CD14-positive monocyte (primary cell): Measurements from ENCODE around the gene HMX1. TPM values are rescaled to one million over a fixed set of nuclear protein-coding genes. Genes with fewer than 3 reads are reported as not detected.

Experiments
- DNase-seq, 3 donors: peaks; one replicate each; pipeline ENCODE4 v3.0.0-alpha.2; 2011 to 2022
- H2AFZ ChIP-seq: 2 replicates; pipeline ENCODE4 v1.6.0; 2012; ENCODE audit warnings: mild to moderate bottlenecking, low read depth, low read length, inconsistent platforms; ENCODE audit not compliant: insufficient read depth, poor library complexity, severe bottlenecking
- H3K27ac ChIP-seq, 2 donors: 1 replicate in 1 of 2; 2 replicates in 1 of 2; pipeline ENCODE4 v1.5.1; 2012 to 2013; ENCODE audit warnings: low read length in 2 of 2, control low read depth in 1 of 2, inconsistent platforms in 1 of 2, low read depth in 1 of 2, mild to moderate bottlenecking in 1 of 2
- H3K27me3 ChIP-seq, 2 donors: one replicate each; pipeline versions ENCODE4 v1.6.0 to v1.6.1; 2011 to 2013; ENCODE audit warnings: low read length in 2 of 2; ENCODE audit not compliant: control insufficient read depth in 2 of 2, insufficient read depth in 2 of 2
- H3K36me3 ChIP-seq, 2 donors: replicated peaks in 1 of 2; 1 replicate in 1 of 2; 2 replicates in 1 of 2; pipeline versions ENCODE4 v1.5.1 to v1.6.1; 2012 to 2013; ENCODE audit warnings: low read length in 2 of 2, control low read depth in 1 of 2, inconsistent platforms in 1 of 2, mild to moderate bottlenecking in 1 of 2; ENCODE audit not compliant: insufficient read depth in 2 of 2, control insufficient read depth in 1 of 2
- H3K4me1 ChIP-seq, 2 donors: 1 replicate in 1 of 2; 2 replicates in 1 of 2; pipeline versions ENCODE4 v1.5.1 to v1.6.1; 2012 to 2013; ENCODE audit warnings: low read length in 2 of 2, control low read depth in 1 of 2, inconsistent platforms in 1 of 2, mild to moderate bottlenecking in 1 of 2, moderate library complexity in 1 of 2; ENCODE audit not compliant: insufficient read depth in 2 of 2, control insufficient read depth in 1 of 2
- H3K4me2 ChIP-seq: replicated peaks from 2 replicates; pipeline ENCODE3; 2012; ENCODE audit warnings: low read length, moderate library complexity, mild to moderate bottlenecking; ENCODE audit not compliant: poor library complexity, severe bottlenecking; ENCODE audit errors: extremely low read depth
- H3K4me3 ChIP-seq, 3 experiments: fragments of 200-600 bp in 1 of 3; sonication (generic) in 1 of 3; replicated peaks in 1 of 3; 1 replicate in 2 of 3; 2 replicates in 1 of 3; pipeline ENCODE4 v1.5.1; 2011 to 2013; ENCODE audit warnings: low read length in 3 of 3, mild to moderate bottlenecking in 3 of 3, control low read depth in 2 of 3, low read depth in 2 of 3, inconsistent platforms in 1 of 3, moderate library complexity in 1 of 3
- H3K79me2 ChIP-seq: 2 replicates; pipeline ENCODE4 v1.6.0; 2012; ENCODE audit warnings: mild to moderate bottlenecking, control low read depth, inconsistent platforms, low read length, moderate library complexity; ENCODE audit not compliant: insufficient read depth
- H3K9ac ChIP-seq: 2 replicates; pipeline ENCODE4 v1.6.0; 2017; ENCODE audit warnings: low read length, mild to moderate bottlenecking; ENCODE audit not compliant: insufficient read depth, poor library complexity, severe bottlenecking
- H3K9me3 ChIP-seq, 2 donors: replicated peaks in 1 of 2; 1 replicate in 1 of 2; 2 replicates in 1 of 2; pipeline versions ENCODE4 v1.5.1 to v1.6.1; 2012 to 2013; ENCODE audit warnings: low read length in 2 of 2, control low read depth in 1 of 2; ENCODE audit not compliant: control insufficient read depth in 1 of 2, insufficient read depth in 1 of 2
- H4K20me1 ChIP-seq: 2 replicates; pipeline ENCODE4 v1.6.0; 2012; ENCODE audit warnings: mild to moderate bottlenecking, low read length, control low read depth, moderate library complexity; ENCODE audit not compliant: insufficient read depth
- H3K27ac Mint-ChIP-seq, 7 donors: one replicate each; pipeline ENCODE4 v1.8.0; 2020; ENCODE audit warnings: mild to moderate bottlenecking in 7 of 7, mixed read lengths in 7 of 7, moderate library complexity in 6 of 7, inconsistent platforms in 2 of 7
- H3K27me3 Mint-ChIP-seq, 3 donors: one replicate each; pipeline ENCODE4 v1.8.0; 2021 to 2022; ENCODE audit warnings: low read depth in 3 of 3, mild to moderate bottlenecking in 3 of 3, mixed read lengths in 3 of 3, moderate library complexity in 3 of 3, inconsistent platforms in 1 of 3
- H3K36me3 Mint-ChIP-seq, 2 donors: one replicate each; pipeline ENCODE4 v1.8.0; 2020; ENCODE audit warnings: mixed read lengths in 2 of 2, inconsistent platforms in 1 of 2, mild to moderate bottlenecking in 1 of 2
- H3K4me1 Mint-ChIP-seq: one replicate; pipeline ENCODE4 v1.8.0; 2020; ENCODE audit warnings: mild to moderate bottlenecking, mixed read lengths
- H3K4me3 Mint-ChIP-seq, 2 donors: one replicate each; pipeline ENCODE4 v1.8.0; 2020; ENCODE audit warnings: mild to moderate bottlenecking in 2 of 2, mixed read lengths in 2 of 2, moderate library complexity in 1 of 2
- H3K9me3 Mint-ChIP-seq, 7 donors: one replicate each; pipeline ENCODE4 v1.8.0; 2020 to 2022; ENCODE audit warnings: mixed read lengths in 7 of 7, mild to moderate bottlenecking in 6 of 7, moderate library complexity in 6 of 7, inconsistent platforms in 2 of 7
- CTCF ChIP-seq: fragments of 200-600 bp; IDR thresholded peaks from one replicate; pipeline ENCODE4 v1.8.0; 2022; ENCODE audit warnings: antibody characterized with exemption, mild to moderate bottlenecking
- WGBS: methylation state at CpG from one replicate; pipeline ENCODE4 v1.1.5; 2013; ENCODE audit warnings: missing lambda C conversion rate; ENCODE audit not compliant: insufficient coverage; 5-methylcytosine and 5-hydroxymethylcytosine counted together
- intact Hi-C, 2 donors: fragments of 100-400 bp; cut with micrococcal nuclease; formaldehyde crosslinking; loops; one replicate each; pipeline versions ENCODE4 v1.15.0 to v1.15.1; 2023
- polyA plus RNA-seq, 3 donors: library from polyadenylated mRNA; depleted of rRNA in 1 of 3; unstranded in 2 of 3; stranded (reverse) in 1 of 3; fragments of 300-500 nt in 2 of 3; fragments of >200 nt in 1 of 3; fragmentation: Illumina TruSeq in 2 of 3; gene quantifications; 1 replicate in 2 of 3; 2 replicates in 1 of 3; pipeline ENCODE4 v1.2.3, GENCODE V29; 2012 to 2021

Gene HMX1
- polyA plus RNA-seq, 3 donors: not detected

- Histone ChIP-seq H3K27me3 (peaks cover 47 to 92% of the 10 kb centered on the region in 2 donors), H3K27ac (no peak overlapping the region), H3K4me1 (no peaks in the 10 kb centered on the region), H4K20me1 (no peaks in the 10 kb centered on the region), H3K79me2 (no peaks in the 10 kb centered on the region), H3K4me3 (no peak overlapping the region), H3K9me3 (peaks cover 0 to 26% of the 10 kb centered on the region in 2 donors), H2AFZ (no peak overlapping the region), H3K36me3 (no peaks in the 10 kb centered on the region), H3K9ac (no peak overlapping the region), H3K4me2 (no peak overlapping the region)
- peak overlapping the region in 1 of 2 donors; percentile 67 for H3K4me3 Mint-ChIP-seq
- H3K27me3 Mint-ChIP-seq: peaks cover 82 to 97% (median 87%) of the 10 kb centered on the region in 3 donors
- no peak overlapping the region for H3K27ac Mint-ChIP-seq
- H3K4me1 Mint-ChIP-seq: no peaks in the 10 kb centered on the region
- intact Hi-C loops: no loop called here
- no peak for TF ChIP-seq CTCF
- DNase-seq: no peak
- peaks cover 0 to 15% (median 4%) of the 10 kb centered on the region in 7 donors for H3K9me3 Mint-ChIP-seq
- H3K36me3 Mint-ChIP-seq: no peaks in the 10 kb centered on the region
- WGBS: 32% methylated on average over 7 of the region's 18 CpGs
Observed at GRCh38 chr4:8865681-8866310, 5.8 kb downstream of the HMX1 start.

GRCh38 chr4:8864912-8865680 lies 6.5 kb downstream of the HMX1 start:
- H3K79me2 ChIP-seq: no peaks in the 10 kb centered on the region
- no peaks in the 10 kb centered on the region for H3K4me1 ChIP-seq
- H3K27me3 Mint-ChIP-seq: peaks cover 81 to 97% (median 87%) of the 10 kb centered on the region in 3 donors
- H3K9me3 ChIP-seq: peaks cover 0 to 26% of the 10 kb centered on the region in 2 donors
- no peak overlapping the region for H2AFZ ChIP-seq
- no peaks in the 10 kb centered on the region for H3K36me3 Mint-ChIP-seq
- WGBS: 29% methylated on average over 31 of the region's 32 CpGs
- H3K27me3 ChIP-seq: peaks cover 45 to 92% of the 10 kb centered on the region in 2 donors
- intact Hi-C loops: no loop called here
- H3K27ac Mint-ChIP-seq: no peak overlapping the region
- no peak overlapping the region for H3K4me3 ChIP-seq
- H3K27ac ChIP-seq: no peak overlapping the region
- H3K4me2 ChIP-seq: no peak overlapping the region
- H3K36me3 ChIP-seq: no peaks in the 10 kb centered on the region
- H3K4me3 Mint-ChIP-seq: peak overlapping the region in 1 of 2 donors; percentile 62
- H3K9me3 Mint-ChIP-seq: peaks cover 0 to 16% (median 4%) of the 10 kb centered on the region in 7 donors
- H3K4me1 Mint-ChIP-seq: no peaks in the 10 kb centered on the region
- no peaks in the 10 kb centered on the region for H4K20me1 ChIP-seq
- no peak for TF ChIP-seq CTCF
- no peak for DNase-seq
- H3K9ac ChIP-seq: no peak overlapping the region
